Measurements from ENCODE around the gene LDLRAD3. TPM values are rescaled to one million over a fixed set of nuclear protein-coding genes. Genes with fewer than 3 reads are reported as not detected.

The LDLRAD3 gene
- polyA plus RNA-seq, 1 donor (not counting 4 experiments of a cell fraction or from before 2014, with no cell fraction given): 13.1 TPM

DNA sequence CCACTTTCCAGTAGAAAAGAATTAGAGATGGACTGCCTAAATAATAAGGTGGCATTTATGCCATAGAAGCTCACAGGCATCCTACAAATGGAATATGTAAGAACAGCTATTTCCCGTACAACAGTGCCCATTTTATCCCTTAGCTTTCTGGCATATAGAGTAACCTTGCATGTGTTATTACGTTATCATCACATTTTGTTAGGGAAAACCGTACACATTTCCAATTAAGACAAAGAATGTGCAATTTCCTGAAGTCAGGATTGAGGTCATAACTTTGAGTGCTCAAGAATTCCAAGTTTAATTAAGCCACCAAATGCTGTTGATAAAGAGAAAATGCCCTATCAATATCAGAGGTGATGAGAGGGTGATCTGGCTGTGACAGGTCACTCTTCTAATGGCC lies 58.9 kb downstream of the LDLRAD3 start:
- no peaks in the 10 kb centered on the region for H3K9me3 ChIP-seq (ENCODE audit: control insufficient read depth, low read depth, low read length)
- no peak overlapping the region for H3K4me2 ChIP-seq (ENCODE audit: control insufficient read depth, extremely low read depth, insufficient read depth, low read depth, low read length)
- H3K9ac ChIP-seq (ENCODE audit: control insufficient read depth, extremely low read depth, insufficient read depth, low read length): no peak overlapping the region
- H3K4me1 ChIP-seq (ENCODE audit: control insufficient read depth, extremely low read depth, insufficient read depth, low read length): peaks cover 32% of the 10 kb centered on the region
- no peak for FAIRE-seq
- H3K27me3 ChIP-seq (ENCODE audit: control insufficient read depth, extremely low read depth, insufficient read depth, low read length): no peaks in the 10 kb centered on the region
- H4K20me1 ChIP-seq (ENCODE audit: control insufficient read depth, extremely low read depth, insufficient read depth, low read length): no peaks in the 10 kb centered on the region
- H3K36me3 ChIP-seq (ENCODE audit: control insufficient read depth in 2 of 2, extremely low read depth in 1 of 2, insufficient read depth in 2 of 2, low read length in 2 of 2): peaks cover 0 to 2% of the 10 kb centered on the region in 2 experiments
- H2AFZ ChIP-seq (ENCODE audit: control insufficient read depth, low read length): no peak overlapping the region
- no peak for DNase-seq (ENCODE audit: low read depth, low spot score)
- dilution Hi-C loops (cut with MboI; ENCODE audit: extremely low pct_ligation_motif_present, low sequenced_read_pairs): no loop called here
- peaks cover 25% of the 10 kb centered on the region for H3K79me2 ChIP-seq (ENCODE audit: control insufficient read depth, insufficient read depth, low read length)
- no peak overlapping the region for H3K4me3 ChIP-seq (ENCODE audit: control insufficient read depth in 2 of 3, extremely low read depth in 1 of 3, insufficient read depth in 2 of 3, low read depth in 1 of 3, low read length in 3 of 3)
- TF ChIP-seq, protein P1, sequence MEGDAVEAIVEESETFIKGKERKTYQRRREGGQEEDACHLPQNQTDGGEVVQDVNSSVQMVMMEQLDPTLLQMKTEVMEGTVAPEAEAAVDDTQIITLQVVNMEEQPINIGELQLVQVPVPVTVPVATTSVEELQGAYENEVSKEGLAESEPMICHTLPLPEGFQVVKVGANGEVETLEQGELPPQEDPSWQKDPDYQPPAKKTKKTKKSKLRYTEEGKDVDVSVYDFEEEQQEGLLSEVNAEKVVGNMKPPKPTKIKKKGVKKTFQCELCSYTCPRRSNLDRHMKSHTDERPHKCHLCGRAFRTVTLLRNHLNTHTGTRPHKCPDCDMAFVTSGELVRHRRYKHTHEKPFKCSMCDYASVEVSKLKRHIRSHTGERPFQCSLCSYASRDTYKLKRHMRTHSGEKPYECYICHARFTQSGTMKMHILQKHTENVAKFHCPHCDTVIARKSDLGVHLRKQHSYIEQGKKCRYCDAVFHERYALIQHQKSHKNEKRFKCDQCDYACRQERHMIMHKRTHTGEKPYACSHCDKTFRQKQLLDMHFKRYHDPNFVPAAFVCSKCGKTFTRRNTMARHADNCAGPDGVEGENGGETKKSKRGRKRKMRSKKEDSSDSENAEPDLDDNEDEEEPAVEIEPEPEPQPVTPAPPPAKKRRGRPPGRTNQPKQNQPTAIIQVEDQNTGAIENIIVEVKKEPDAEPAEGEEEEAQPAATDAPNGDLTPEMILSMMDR (optimal IDR thresholded peaks at IDR 0.05 in 1 of 3, IDR thresholded peaks at IDR 0.05 in 1 of 3, conservative IDR thresholded peaks at IDR 0.05 in 1 of 3; ENCODE audit: extremely low read depth in 1 of 3, insufficient read depth in 2 of 3, low read length in 3 of 3): no peak
- TF ChIP-seq EZH2 (IDR thresholded peaks at IDR 0.05; ENCODE audit: low read length): no peak
- peaks cover 3% of the 10 kb centered on the region for H3K9me1 ChIP-seq (ENCODE audit: control insufficient read depth, extremely low read depth, insufficient read depth, low read length)
- no peak overlapping the region for H3K27ac ChIP-seq (ENCODE audit: control insufficient read depth, insufficient read depth, low read length)

DNA sequence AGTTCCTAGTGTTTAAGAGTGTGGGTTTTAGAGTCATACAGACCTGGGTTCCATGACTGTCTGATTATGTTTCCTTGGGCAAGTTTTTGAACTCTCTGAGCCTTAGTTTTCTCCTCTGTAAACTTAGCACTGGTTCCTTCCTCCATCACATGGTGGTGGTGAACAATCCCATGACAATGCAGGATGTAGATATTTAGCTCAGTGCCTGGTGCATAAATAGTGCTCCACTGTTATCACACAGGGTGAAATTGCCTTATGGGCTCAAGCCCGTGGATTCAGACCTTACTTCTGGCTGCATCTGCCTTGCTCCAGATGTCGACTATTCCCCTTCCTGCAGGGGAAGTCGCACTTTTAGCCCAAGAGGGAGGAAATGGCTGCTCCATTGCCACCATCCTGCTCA lies 62.7 kb downstream of the LDLRAD3 start:
- H3K9ac ChIP-seq (ENCODE audit: control insufficient read depth, extremely low read depth, insufficient read depth, low read length): no peak overlapping the region
- FAIRE-seq (peak; percentile 69), DNase-seq (ENCODE audit: low read depth, low spot score) (no peak)
- peak overlapping the region; percentile 9 for H3K4me2 ChIP-seq (ENCODE audit: control insufficient read depth, extremely low read depth, insufficient read depth, low read depth, low read length)
- no peaks in the 10 kb centered on the region for H3K9me1 ChIP-seq (ENCODE audit: control insufficient read depth, extremely low read depth, insufficient read depth, low read length)
- H3K4me3 ChIP-seq (ENCODE audit: control insufficient read depth in 2 of 3, extremely low read depth in 1 of 3, insufficient read depth in 2 of 3, low read depth in 1 of 3, low read length in 3 of 3): no peak overlapping the region
- H3K9me3 ChIP-seq (ENCODE audit: control insufficient read depth, low read depth, low read length): no peaks in the 10 kb centered on the region
- no peaks in the 10 kb centered on the region for H3K36me3 ChIP-seq (ENCODE audit: control insufficient read depth in 2 of 2, extremely low read depth in 1 of 2, insufficient read depth in 2 of 2, low read length in 2 of 2)
- TF ChIP-seq EZH2 (IDR thresholded peaks at IDR 0.05; ENCODE audit: low read length): no peak
- TF ChIP-seq, protein P1 (optimal IDR thresholded peaks at IDR 0.05 in 1 of 3, IDR thresholded peaks at IDR 0.05 in 1 of 3, conservative IDR thresholded peaks at IDR 0.05 in 1 of 3; ENCODE audit: extremely low read depth in 1 of 3, insufficient read depth in 2 of 3, low read length in 3 of 3): no peak
- H3K79me2 ChIP-seq (ENCODE audit: control insufficient read depth, insufficient read depth, low read length): peaks cover 29% of the 10 kb centered on the region
- H3K4me1 ChIP-seq (ENCODE audit: control insufficient read depth, extremely low read depth, insufficient read depth, low read length): peaks cover 55% of the 10 kb centered on the region
- no peak overlapping the region for H2AFZ ChIP-seq (ENCODE audit: control insufficient read depth, low read length)
- H3K27me3 ChIP-seq (ENCODE audit: control insufficient read depth, extremely low read depth, insufficient read depth, low read length): no peaks in the 10 kb centered on the region
- H4K20me1 ChIP-seq (ENCODE audit: control insufficient read depth, extremely low read depth, insufficient read depth, low read length): no peaks in the 10 kb centered on the region
- H3K27ac ChIP-seq (ENCODE audit: control insufficient read depth, insufficient read depth, low read length): no peak overlapping the region
- dilution Hi-C loops (cut with MboI; ENCODE audit: extremely low pct_ligation_motif_present, low sequenced_read_pairs): no loop called here

All from keratinocyte (primary cell).